Measurements from ENCODE around the gene PTPRN2.

Gene PTPRN2

GRCh38 chr7:158252081-158252836 is 335.4 kb downstream of the PTPRN2 start:
- DNase-seq (ENCODE audit: low read depth) = no peak

GRCh38 chr7:158251061-158251965 is 336.3 kb downstream of the PTPRN2 start:
- DNase-seq (ENCODE audit: low read depth) = no peak

- DNase-seq (ENCODE audit: low read depth) = no peak
Observed at GRCh38 chr7:158249692-158250091, 337.9 kb downstream of the PTPRN2 start.

- DNase-seq (ENCODE audit: low read depth) = no peak
Observed at GRCh38 chr7:158248816-158249215, 338.8 kb downstream of the PTPRN2 start.

- DNase-seq (ENCODE audit: low read depth) = no peak
Observed at GRCh38 chr7:158247758-158248487, 339.7 kb downstream of the PTPRN2 start.

DNA sequence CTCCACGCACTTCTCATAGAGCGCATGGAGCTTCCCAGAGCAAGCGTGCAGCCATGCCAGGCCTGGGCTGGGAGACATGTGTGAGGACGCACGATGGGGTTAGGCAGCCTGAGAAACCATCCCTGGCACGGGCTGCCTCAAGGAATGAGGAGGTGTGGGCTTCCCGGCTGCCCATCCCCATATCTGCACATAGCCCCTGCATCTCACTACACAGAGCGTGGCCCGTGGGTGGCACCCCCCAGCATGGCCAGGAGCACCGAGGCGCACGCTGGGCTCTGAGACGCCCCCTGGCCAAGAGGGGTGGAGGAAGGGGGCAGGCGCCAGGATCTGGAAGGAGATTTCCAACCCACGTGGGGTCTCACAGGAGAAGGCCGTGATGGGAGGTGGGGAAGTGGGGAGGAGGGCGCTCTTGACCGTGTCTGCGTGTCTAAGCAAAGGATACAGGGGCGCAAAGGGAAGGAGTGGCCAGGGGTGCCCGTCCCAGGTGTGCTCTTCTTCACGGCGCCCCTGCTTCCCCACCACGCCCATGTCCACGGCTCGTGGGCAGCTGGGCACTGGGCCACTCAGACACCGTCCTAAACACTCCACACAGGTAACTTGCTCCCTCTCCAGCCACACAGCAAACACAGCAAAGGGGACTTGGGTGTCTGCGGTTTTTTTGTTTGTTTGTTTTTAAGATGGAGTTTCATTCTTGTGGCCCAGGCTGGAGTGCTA is 340.5 kb downstream of the PTPRN2 start:
- no peak for DNase-seq (ENCODE audit: low read depth)

- DNase-seq (ENCODE audit: low read depth) = no peak
Observed at GRCh38 chr7:158246272-158246959, 341.2 kb downstream of the PTPRN2 start.

DNA sequence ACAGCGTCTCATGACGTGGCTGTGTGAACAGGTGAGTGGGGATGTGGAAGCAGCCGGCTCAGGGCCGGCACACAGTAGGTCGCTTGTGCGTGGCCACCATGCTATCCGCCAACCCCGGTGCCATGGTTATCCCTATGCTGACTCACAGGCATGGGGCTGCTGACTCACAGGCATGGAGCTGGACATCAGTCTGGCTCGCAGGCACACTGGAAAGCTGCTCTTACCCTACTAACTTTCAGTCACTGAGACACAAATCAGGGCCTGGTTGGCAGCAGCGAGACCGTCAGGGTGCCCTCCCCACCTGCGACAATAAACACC is 341.9 kb downstream of the PTPRN2 start:
- DNase-seq (ENCODE audit: low read depth) = no peak

GRCh38 chr7:158244873-158245723 is 342.5 kb downstream of the PTPRN2 start:
- DNase-seq (ENCODE audit: low read depth) = no peak

DNA sequence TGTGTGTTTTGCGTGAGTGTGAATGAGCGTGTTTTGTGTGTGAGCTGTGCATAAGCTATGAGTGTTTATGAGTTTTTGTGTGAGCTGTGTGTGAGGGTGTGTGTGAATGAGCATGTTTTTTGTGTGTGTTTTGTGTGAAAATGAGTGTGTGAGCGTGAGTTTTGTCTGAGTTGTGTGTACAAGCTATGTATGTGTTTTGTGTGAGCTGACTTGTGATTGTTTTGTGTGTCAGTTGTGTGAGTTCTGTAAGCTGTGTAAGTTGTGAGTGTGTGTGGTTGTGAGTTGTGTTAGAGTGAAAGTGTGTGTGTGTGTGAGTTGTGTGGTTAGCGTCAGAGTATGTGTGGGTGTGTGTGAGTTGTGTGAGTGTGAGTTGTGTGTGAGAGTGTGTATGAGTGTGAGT is 343.2 kb downstream of the PTPRN2 start:
- DNase-seq (ENCODE audit: low read depth) = no peak

- no peak for DNase-seq (ENCODE audit: low read depth)
Observed at GRCh38 chr7:158241919-158242318, 345.7 kb downstream of the PTPRN2 start.

GRCh38 chr7:158240801-158241200 is 346.8 kb downstream of the PTPRN2 start:
- DNase-seq (ENCODE audit: low read depth) = no peak

- no peak for DNase-seq (ENCODE audit: low read depth)
Observed at GRCh38 chr7:158239290-158239981, 348.2 kb downstream of the PTPRN2 start.

- DNase-seq (ENCODE audit: low read depth) = no peak
Observed at GRCh38 chr7:158238616-158239289, 348.9 kb downstream of the PTPRN2 start.

DNA sequence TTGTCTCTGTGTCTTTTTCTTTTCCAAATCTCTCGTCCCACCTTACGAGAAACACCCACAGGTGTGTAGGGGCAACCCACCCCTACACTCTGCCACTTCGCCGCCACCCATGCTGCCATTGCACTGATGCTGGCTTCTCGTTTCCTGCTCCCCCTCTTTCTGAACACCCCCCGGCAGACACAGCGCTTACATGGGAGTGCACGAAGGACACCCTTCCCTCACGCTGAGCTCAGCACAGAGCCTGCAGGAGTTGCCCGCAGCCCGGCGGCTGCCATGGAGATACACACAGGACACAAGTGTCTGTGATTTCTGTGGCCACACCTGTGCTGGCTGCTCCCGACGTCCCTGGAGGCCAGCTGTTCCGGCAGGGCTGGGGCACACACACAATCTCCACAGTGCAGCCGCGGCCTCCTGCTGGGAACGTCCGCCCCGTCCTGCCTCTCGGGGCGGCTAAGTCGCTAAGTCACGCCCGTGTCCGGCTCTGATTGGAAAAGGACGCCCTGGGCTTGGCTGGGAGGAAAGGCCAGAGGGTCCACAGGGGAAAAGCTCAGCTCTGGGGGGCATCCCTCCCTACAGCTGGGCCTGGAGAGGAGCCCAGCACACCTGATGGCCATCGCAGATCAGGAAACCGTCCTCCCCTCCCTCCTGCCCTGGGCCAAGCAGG is 349.8 kb downstream of the PTPRN2 start:
- DNase-seq (ENCODE audit: low read depth) = no peak

DNA sequence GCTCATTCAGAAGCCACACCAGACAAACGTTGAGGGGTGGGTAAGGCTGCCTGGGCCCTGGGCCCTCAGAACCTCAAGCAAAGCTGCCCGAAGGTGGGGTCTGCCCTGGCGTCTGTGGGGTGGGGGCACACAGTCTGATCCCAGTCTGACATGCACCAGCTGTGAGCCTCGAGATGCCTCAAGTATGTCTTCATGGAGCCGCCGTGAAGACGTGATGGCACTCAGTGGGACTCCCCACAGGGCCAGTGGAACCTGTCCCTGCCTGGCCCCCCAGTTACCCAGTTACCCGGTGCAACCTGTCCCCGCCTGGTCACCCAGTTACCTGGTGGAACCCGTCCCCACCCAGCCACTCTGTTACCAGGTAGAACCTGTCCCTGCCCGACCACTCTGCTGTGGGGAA is 351.2 kb downstream of the PTPRN2 start:
- no peak for DNase-seq (ENCODE audit: low read depth)

DNA sequence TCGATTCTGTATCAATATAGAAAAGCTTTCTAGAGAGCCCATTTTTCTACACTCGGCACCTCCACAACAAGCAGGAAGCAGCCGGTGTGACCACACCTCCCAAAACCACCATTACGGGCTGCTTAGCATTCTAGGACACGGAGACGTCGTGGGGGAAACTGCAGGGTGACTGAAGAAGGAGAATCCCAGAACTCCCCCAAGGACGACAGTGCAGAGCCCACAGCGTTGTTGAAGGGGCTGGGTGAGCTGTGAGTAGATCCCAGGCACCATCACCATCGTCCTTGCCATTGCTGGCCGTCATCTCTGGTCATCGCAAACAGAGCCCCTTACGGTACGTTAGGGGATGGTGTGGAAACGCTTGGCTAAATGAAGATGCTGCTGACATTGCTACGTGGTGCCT is 351.8 kb downstream of the PTPRN2 start:
- no peak for DNase-seq (ENCODE audit: low read depth)

- DNase-seq (ENCODE audit: low read depth) = no peak
Observed at GRCh38 chr7:158229945-158230344, 357.7 kb downstream of the PTPRN2 start.

DNA sequence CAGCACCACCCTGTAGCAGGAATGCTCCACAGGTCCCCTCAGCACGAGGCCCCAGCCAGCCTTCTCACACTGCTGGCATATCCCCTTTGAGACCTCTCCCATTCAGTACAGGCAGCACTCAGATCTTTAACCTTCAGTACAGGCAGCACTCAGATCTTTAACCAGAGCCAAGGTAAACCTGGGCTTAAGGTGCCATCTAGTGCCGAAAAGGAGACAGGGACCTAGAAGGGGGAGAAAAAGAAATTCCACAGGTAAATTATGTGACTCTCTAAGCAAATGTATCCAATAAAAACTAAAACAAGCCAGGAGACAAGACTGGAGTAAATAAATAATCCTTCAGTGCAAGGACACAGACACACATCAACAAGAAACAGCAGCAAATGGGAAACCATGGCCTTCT is 358.6 kb downstream of the PTPRN2 start:
- DNase-seq (ENCODE audit: low read depth) = no peak
